ENCODE measurements around the gene ASXL1. TPM values are rescaled to one million over a fixed set of nuclear protein-coding genes. Genes with fewer than 3 reads are reported as not detected.

Gene ASXL1
- total RNA-seq, 2 donors from 2014 or later = 88.9 to 98.6 TPM

DNA sequence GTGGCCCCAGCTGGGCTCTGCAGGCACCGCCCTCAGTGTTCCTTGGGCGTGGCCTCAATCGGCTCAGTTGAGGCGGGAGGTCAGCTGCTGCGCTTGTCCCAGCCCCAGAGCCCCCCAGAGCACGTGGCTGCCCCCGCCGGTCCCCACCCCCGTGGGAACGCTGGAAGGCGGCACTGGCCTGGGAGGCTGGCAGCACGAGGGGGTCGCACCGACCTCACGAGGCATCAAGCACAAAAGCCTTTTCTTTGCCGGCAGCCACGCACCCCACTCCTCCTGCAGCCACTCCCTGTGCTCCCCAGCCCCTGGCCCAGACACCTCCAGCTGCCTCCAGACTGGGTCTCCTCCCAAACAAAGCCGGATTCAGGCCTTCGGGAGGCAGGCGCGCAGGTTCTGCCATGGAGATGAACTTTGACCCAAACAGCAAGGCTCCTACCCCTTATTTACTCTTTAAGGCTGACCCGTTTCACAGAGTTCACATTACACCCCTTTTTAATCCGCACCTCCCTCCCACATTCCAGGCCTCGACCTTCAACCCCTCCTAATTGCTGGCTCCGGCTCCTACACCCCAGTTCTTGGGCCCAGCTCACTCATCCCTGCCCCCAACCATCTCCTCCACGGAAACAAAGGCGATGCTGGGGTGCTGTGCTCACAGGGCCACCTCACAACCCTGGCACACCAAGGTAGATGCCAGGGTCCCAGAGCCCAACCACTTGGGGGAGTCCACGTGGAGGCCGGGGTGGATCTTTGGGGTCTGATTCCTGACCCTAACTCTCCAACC lies 115.3 kb downstream of the ASXL1 start:
- DNase-seq = no peak

DNA sequence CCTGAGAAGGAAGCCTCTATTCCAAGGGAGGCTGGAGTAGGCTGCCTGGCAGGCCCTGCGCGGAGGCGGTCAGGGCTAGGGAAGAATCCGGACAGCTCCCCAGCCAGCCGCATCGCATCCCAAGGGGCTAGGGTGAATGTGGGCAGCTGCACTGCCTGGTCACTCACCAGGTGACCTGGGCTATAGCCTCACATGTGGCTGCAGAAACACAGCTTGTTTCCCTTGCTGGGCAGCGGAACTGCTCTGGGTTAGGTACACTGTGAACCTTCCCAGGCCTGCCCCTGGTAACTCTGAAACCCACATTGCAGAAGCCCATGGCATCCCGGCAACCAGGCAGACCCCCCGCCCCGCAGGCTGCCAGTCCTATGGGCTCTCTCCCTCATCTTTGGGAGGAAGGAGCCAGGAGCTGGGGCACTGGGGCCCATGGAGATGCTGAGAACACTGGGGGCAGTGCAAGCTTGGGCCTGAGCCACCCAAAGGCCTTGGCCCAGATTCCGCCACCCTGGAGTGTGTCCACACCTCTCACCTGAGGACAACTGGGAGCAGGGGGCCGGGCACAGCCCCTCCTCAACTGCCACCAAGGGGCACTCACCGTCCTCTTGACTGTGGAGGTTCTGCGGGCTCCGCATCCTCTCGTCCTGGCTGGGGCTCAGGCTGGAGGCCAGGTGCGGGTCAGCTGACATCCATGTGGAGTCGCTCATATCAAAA lies 116.0 kb downstream of the ASXL1 start:
- Histone ChIP-seq H3K4me3 (ENCODE audit: low read length) (no peak overlapping the region), H3K9me3 (ENCODE audit: control insufficient read depth, low read length) (no peaks in the 10 kb centered on the region), H3K27me3 (ENCODE audit: control insufficient read depth, insufficient read depth, low read length, poor library complexity, severe bottlenecking) (no peaks in the 10 kb centered on the region), H3K27ac (ENCODE audit: low read depth, low read length) (peak overlapping the region; percentile 94), H3K9ac (ENCODE audit: extremely low read depth, low read length, poor library complexity, severe bottlenecking) (no peak overlapping the region), H3K36me3 (ENCODE audit: control insufficient read depth, insufficient read depth, low read length) (peaks cover 36% of the 10 kb centered on the region), H3K4me1 (ENCODE audit: control insufficient read depth, insufficient read depth, low read length) (peaks cover 19% of the 10 kb centered on the region)
- Mint-ChIP-seq H3K4me1 (peaks cover 39% of the 10 kb centered on the region), H3K4me3 (no peak overlapping the region), H3K9me3 (no peaks in the 10 kb centered on the region), H3K27ac (peak overlapping the region; percentile 87), H3K36me3 (ENCODE audit: low read depth) (peaks cover 27% of the 10 kb centered on the region), H3K27me3 (ENCODE audit: insufficient read depth) (no peaks in the 10 kb centered on the region)
- no peak for DNase-seq
- TF ChIP-seq, protein P1, sequence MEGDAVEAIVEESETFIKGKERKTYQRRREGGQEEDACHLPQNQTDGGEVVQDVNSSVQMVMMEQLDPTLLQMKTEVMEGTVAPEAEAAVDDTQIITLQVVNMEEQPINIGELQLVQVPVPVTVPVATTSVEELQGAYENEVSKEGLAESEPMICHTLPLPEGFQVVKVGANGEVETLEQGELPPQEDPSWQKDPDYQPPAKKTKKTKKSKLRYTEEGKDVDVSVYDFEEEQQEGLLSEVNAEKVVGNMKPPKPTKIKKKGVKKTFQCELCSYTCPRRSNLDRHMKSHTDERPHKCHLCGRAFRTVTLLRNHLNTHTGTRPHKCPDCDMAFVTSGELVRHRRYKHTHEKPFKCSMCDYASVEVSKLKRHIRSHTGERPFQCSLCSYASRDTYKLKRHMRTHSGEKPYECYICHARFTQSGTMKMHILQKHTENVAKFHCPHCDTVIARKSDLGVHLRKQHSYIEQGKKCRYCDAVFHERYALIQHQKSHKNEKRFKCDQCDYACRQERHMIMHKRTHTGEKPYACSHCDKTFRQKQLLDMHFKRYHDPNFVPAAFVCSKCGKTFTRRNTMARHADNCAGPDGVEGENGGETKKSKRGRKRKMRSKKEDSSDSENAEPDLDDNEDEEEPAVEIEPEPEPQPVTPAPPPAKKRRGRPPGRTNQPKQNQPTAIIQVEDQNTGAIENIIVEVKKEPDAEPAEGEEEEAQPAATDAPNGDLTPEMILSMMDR (conservative IDR thresholded peaks at IDR 0.05) = no peak
- WGBS, 2 experiments (ENCODE audit: insufficient coverage in 1 of 2, insufficient read length in 1 of 2) = 93 to 94% methylated on average over 6 to 18 of the region's 18 CpGs

More for the DNA sequence above, 115.3 kb downstream of the ASXL1 start:
- TF ChIP-seq, protein P1 (conservative IDR thresholded peaks at IDR 0.05) = no peak
- Histone ChIP-seq H3K4me1 (ENCODE audit: control insufficient read depth, insufficient read depth, low read length) (peaks cover 19% of the 10 kb centered on the region), H3K36me3 (ENCODE audit: control insufficient read depth, insufficient read depth, low read length) (peaks cover 36% of the 10 kb centered on the region), H3K9me3 (ENCODE audit: control insufficient read depth, low read length) (no peaks in the 10 kb centered on the region), H3K4me3 (ENCODE audit: low read length) (no peak overlapping the region), H3K27ac (ENCODE audit: low read depth, low read length) (peak overlapping the region; percentile 94), H3K9ac (ENCODE audit: extremely low read depth, low read length, poor library complexity, severe bottlenecking) (no peak overlapping the region), H3K27me3 (ENCODE audit: control insufficient read depth, insufficient read depth, low read length, poor library complexity, severe bottlenecking) (no peaks in the 10 kb centered on the region)
- peaks cover 31% of the 10 kb centered on the region for H3K36me3 Mint-ChIP-seq (ENCODE audit: low read depth)
- peak overlapping the region; percentile 28 for H3K4me3 Mint-ChIP-seq
- peaks cover 36% of the 10 kb centered on the region for H3K4me1 Mint-ChIP-seq
- no peaks in the 10 kb centered on the region for H3K9me3 Mint-ChIP-seq
- WGBS, 2 experiments (ENCODE audit: insufficient coverage in 1 of 2, insufficient read length in 1 of 2) = 78 to 91% methylated on average over 11 to 29 of the region's 29 CpGs
- peak overlapping the region; percentile 87 for H3K27ac Mint-ChIP-seq
- H3K27me3 Mint-ChIP-seq (ENCODE audit: insufficient read depth) = no peaks in the 10 kb centered on the region

DNA sequence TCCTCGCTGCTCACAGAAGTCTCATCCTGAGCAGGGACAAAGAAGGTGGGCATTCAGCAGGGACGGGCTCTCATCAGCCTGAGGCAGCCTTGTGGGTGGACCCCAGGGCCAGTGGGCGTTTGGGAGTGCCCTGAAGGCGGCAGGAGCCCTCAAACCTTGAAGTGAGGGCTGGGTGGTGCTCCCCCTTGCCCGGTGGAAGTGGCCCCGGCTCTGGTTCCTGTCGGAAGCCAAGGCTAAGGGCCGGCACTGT lies 116.5 kb downstream of the ASXL1 start:
- H3K27ac Mint-ChIP-seq = peak overlapping the region; percentile 52
- TF ChIP-seq, protein P1 (conservative IDR thresholded peaks at IDR 0.05) = no peak
- Histone ChIP-seq H3K4me1 (ENCODE audit: control insufficient read depth, insufficient read depth, low read length) (peaks cover 19% of the 10 kb centered on the region), H3K27ac (ENCODE audit: low read depth, low read length) (peak overlapping the region; percentile 94), H3K27me3 (ENCODE audit: control insufficient read depth, insufficient read depth, low read length, poor library complexity, severe bottlenecking) (no peaks in the 10 kb centered on the region), H3K9ac (ENCODE audit: extremely low read depth, low read length, poor library complexity, severe bottlenecking) (no peak overlapping the region), H3K4me3 (ENCODE audit: low read length) (no peak overlapping the region), H3K36me3 (ENCODE audit: control insufficient read depth, insufficient read depth, low read length) (peaks cover 34% of the 10 kb centered on the region), H3K9me3 (ENCODE audit: control insufficient read depth, low read length) (no peaks in the 10 kb centered on the region)
- no peaks in the 10 kb centered on the region for H3K27me3 Mint-ChIP-seq (ENCODE audit: insufficient read depth)
- H3K4me3 Mint-ChIP-seq = no peak overlapping the region
- WGBS, 2 experiments (ENCODE audit: insufficient coverage in 1 of 2, insufficient read length in 1 of 2) = 86 to 89% methylated on average over 8 of the region's 8 CpGs
- DNase-seq = no peak
- H3K4me1 Mint-ChIP-seq = peaks cover 43% of the 10 kb centered on the region
- H3K9me3 Mint-ChIP-seq = no peaks in the 10 kb centered on the region
- peaks cover 27% of the 10 kb centered on the region for H3K36me3 Mint-ChIP-seq (ENCODE audit: low read depth)

Measured in endodermal cell (in vitro differentiated cells).